ENCODE data around the gene SLC4A9. TPM values are rescaled to one million over a fixed set of nuclear protein-coding genes. Genes with fewer than 3 reads are reported as not detected.

SLC4A9 gene
- total and polyA plus RNA-seq, 2 donors (not counting 1 experiment from before 2014, with no cell fraction given) = 0.10 TPM; not detected in 1

DNA sequence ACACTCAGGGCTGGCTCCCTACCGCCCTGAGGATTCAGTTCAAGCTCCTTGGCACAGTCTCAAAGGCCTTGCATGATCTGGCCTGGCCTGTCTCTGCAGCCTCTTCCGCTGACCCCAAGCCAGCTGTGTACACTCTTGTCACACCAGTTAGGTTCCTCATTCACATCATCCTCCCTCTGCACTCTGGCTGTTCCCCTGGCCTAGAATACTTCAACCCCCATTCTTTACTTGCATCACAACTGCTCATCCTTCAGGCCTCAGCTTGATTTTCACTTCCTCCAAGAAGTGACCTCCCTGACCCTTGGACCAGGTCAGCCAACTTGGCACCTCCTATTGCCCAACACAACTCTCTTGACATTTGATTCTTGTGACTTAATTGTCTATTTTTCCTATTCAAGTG lies 38.2 kb upstream of the SLC4A9 start:
- Mint-ChIP-seq H3K27ac (no peak overlapping the region), H3K9me3 (ENCODE audit: insufficient read depth) (peaks cover 2% of the 10 kb centered on the region), H3K4me1 (no peaks in the 10 kb centered on the region), H3K4me3 (no peak overlapping the region), H3K27me3 (no peaks in the 10 kb centered on the region)
- no peak overlapping the region for H2AFZ ChIP-seq (ENCODE audit: insufficient read depth, low read depth, low read length, poor library complexity, severe bottlenecking)
- DNase-seq (no peak), ATAC-seq (ENCODE audit: low read depth) (no peak)
- H3K4me1 ChIP-seq (ENCODE audit: control insufficient read depth in 2 of 2, insufficient read depth in 2 of 2, low read length in 2 of 2) = no peaks in the 10 kb centered on the region
- intact Hi-C loops (cut with micrococcal nuclease) = no loop called here
- 92% methylated on average over 2 of the region's 2 CpGs for WGBS (ENCODE audit: insufficient coverage)
- ChIA-PET POLR2A (no interaction called here), CTCF (no interaction called here)
- no peak overlapping the region for H3K4me3 ChIP-seq (ENCODE audit: control extremely low read depth in 1 of 5, extremely low read depth in 1 of 5, insufficient read depth in 1 of 5, low read depth in 2 of 5, low read length in 4 of 5)
- no peak overlapping the region for H3K4me2 ChIP-seq (replicated peaks; ENCODE audit: low read depth, low read length, poor library complexity, severe bottlenecking)
- H3K9ac ChIP-seq (ENCODE audit: low read length) = no peak overlapping the region
- TF ChIP-seq, protein P1, sequence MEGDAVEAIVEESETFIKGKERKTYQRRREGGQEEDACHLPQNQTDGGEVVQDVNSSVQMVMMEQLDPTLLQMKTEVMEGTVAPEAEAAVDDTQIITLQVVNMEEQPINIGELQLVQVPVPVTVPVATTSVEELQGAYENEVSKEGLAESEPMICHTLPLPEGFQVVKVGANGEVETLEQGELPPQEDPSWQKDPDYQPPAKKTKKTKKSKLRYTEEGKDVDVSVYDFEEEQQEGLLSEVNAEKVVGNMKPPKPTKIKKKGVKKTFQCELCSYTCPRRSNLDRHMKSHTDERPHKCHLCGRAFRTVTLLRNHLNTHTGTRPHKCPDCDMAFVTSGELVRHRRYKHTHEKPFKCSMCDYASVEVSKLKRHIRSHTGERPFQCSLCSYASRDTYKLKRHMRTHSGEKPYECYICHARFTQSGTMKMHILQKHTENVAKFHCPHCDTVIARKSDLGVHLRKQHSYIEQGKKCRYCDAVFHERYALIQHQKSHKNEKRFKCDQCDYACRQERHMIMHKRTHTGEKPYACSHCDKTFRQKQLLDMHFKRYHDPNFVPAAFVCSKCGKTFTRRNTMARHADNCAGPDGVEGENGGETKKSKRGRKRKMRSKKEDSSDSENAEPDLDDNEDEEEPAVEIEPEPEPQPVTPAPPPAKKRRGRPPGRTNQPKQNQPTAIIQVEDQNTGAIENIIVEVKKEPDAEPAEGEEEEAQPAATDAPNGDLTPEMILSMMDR (IDR thresholded peaks at IDR 0.05) = no peak
- no peak for TF ChIP-seq EZH2 (IDR thresholded peaks at IDR 0.05; ENCODE audit: borderline replicate concordance, insufficient read depth, low read depth, low read length, poor library complexity, severe bottlenecking)
- H3K79me2 ChIP-seq (ENCODE audit: control insufficient read depth, insufficient read depth, low read length) = no peaks in the 10 kb centered on the region
- no peak overlapping the region for H3K27ac ChIP-seq (ENCODE audit: low read length in 2 of 2)
- H3K27me3 ChIP-seq (replicated peaks in 1 of 4; ENCODE audit: control extremely low read depth in 1 of 4, control insufficient read depth in 3 of 4, insufficient read depth in 4 of 4, low read length in 3 of 4) = no peaks in the 10 kb centered on the region
- no peaks in the 10 kb centered on the region for H4K20me1 ChIP-seq (ENCODE audit: control insufficient read depth, insufficient read depth, low read length, poor library complexity, severe bottlenecking)
- H3K36me3 ChIP-seq (replicated peaks in 1 of 2; ENCODE audit: control extremely low read depth in 1 of 2, control insufficient read depth in 1 of 2, extremely low read depth in 1 of 2, insufficient read depth in 2 of 2, low read length in 1 of 2) = no peaks in the 10 kb centered on the region
- no peaks in the 10 kb centered on the region for H3K9me3 ChIP-seq (ENCODE audit: control extremely low read depth in 1 of 3, control insufficient read depth in 2 of 3, insufficient read depth in 1 of 3, low read length in 2 of 3)

DNA sequence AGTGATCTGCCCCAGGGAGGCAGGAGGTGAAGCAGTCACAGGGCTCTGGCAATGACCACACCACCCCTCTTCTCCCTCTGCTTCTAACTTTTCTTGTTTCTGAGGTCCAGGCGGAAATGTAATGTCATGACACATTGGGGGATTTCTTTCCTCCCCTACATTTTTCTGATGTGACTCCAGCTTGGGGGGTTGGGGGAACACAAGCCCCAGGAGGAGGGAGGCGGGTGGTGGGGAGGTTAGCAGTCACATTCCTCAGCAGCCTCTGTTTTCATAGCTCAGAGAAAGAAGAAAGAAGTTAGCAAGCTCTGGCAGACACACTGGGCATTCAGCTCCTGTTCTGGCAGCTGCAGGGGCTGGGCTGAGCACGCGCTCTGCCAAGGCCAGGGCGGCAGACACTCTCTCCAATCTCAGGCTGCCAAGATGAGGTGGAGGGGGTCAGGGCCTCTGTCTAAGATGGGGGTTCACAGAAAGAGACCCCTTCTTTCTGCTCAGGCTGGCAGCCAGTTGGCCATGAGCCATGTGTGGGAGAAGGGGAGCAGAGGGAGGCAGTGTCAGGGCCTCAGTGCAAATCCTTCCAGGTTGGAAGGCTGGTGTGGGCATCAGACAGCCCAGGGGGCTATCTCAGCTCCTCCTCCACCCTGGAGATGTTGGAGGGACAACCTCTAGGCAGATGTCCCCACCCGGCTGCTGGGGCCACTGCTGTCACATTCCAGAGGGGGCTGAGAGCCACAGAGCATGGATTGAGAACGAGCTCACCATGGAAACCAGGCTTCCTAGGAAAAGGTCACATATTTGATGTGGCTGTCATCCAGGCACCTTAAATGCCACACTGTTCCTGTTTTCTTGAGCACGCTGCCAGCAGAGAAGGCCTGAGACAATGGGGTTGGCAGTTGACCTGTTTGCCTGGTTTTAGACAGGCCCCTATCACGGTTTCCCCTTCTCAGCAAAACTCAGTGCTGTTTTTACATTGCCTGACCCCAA lies 37.0 kb upstream of the SLC4A9 start:
- Histone ChIP-seq H2AFZ (ENCODE audit: insufficient read depth, low read depth, low read length, poor library complexity, severe bottlenecking) (no peak overlapping the region), H3K4me3 (ENCODE audit: control extremely low read depth in 1 of 5, extremely low read depth in 1 of 5, insufficient read depth in 1 of 5, low read depth in 2 of 5, low read length in 4 of 5) (no peak overlapping the region)

More for the DNA sequence above, 37.0 kb upstream of the SLC4A9 start:
- Histone ChIP-seq H3K4me1 (ENCODE audit: control insufficient read depth in 2 of 2, insufficient read depth in 2 of 2, low read length in 2 of 2) (no peaks in the 10 kb centered on the region), H3K9ac (ENCODE audit: low read length) (no peak overlapping the region), H3K36me3 (replicated peaks in 1 of 2; ENCODE audit: control extremely low read depth in 1 of 2, control insufficient read depth in 1 of 2, extremely low read depth in 1 of 2, insufficient read depth in 2 of 2, low read length in 1 of 2) (no peaks in the 10 kb centered on the region), H3K27me3 (replicated peaks in 1 of 4; ENCODE audit: control extremely low read depth in 1 of 4, control insufficient read depth in 3 of 4, insufficient read depth in 4 of 4, low read length in 3 of 4) (no peaks in the 10 kb centered on the region), H3K27ac (ENCODE audit: low read length in 2 of 2) (no peak overlapping the region), H3K9me3 (ENCODE audit: control extremely low read depth in 1 of 3, control insufficient read depth in 2 of 3, insufficient read depth in 1 of 3, low read length in 2 of 3) (no peaks in the 10 kb centered on the region), H4K20me1 (ENCODE audit: control insufficient read depth, insufficient read depth, low read length, poor library complexity, severe bottlenecking) (no peaks in the 10 kb centered on the region), H3K79me2 (ENCODE audit: control insufficient read depth, insufficient read depth, low read length) (no peaks in the 10 kb centered on the region), H3K4me2 (replicated peaks; ENCODE audit: low read depth, low read length, poor library complexity, severe bottlenecking) (no peak overlapping the region)
- H3K4me1 Mint-ChIP-seq = no peaks in the 10 kb centered on the region
- TF ChIP-seq, protein P1 (IDR thresholded peaks at IDR 0.05) = no peak
- TF ChIP-seq EZH2 (IDR thresholded peaks at IDR 0.05; ENCODE audit: borderline replicate concordance, insufficient read depth, low read depth, low read length, poor library complexity, severe bottlenecking) = no peak
- ChIA-PET CTCF (interaction anchor here (0.7 kb wide), 1 partner anchor 11 kb away, joined by 3 read pairs; no protein-coding TSS in a partner anchor), POLR2A (no interaction called here)
- intact Hi-C loops (cut with micrococcal nuclease) = no loop called here
- 86% methylated on average over 5 of the region's 9 CpGs for WGBS (ENCODE audit: insufficient coverage)
- ATAC-seq (ENCODE audit: low read depth) (no peak), DNase-seq (no peak)
- H3K27me3 Mint-ChIP-seq = no peaks in the 10 kb centered on the region
- H3K4me3 Mint-ChIP-seq = no peak overlapping the region
- peaks cover 2% of the 10 kb centered on the region for H3K9me3 Mint-ChIP-seq (ENCODE audit: insufficient read depth)
- no peak overlapping the region for H3K27ac Mint-ChIP-seq

Measured in B cell (primary cell).